Glomerular endothelial cell (primary cell): ENCODE measurements around the gene TMEM229A. TPM values are rescaled to one million over a fixed set of nuclear protein-coding genes. Genes with fewer than 3 reads are reported as not detected.

Experiments
- total RNA-seq: library from RNA; depleted of rRNA; stranded (reverse); fragments of >200 nt; gene quantifications from 2 replicates; pipeline ENCODE4 v1.2.3, GENCODE V29; 2015

TMEM229A gene
- total RNA-seq, 1 donor from 2014 or later, result not detected

Other genes with a start within 250 kb of the TMEM229A start
- 0.18 TPM in 1 of 2 replicates, not detected in the other for gene HYAL4, start 187.9 kb downstream of the TMEM229A start, total RNA-seq
- gene SPAM1, start 107.8 kb downstream of the TMEM229A start, total RNA-seq, result not detected in 2 replicates